WERI-Rb-1 (cell line): ENCODE measurements around the gene LRCH1.

Source experiments
- DNase-seq: peaks from one replicate; pipeline ENCODE4 v3.0.0-alpha.2; 2020
- H3K27ac ChIP-seq: fragments of 250-450 bp; sonication (Bioruptor Pico); 2 replicates; pipeline ENCODE4 v1.5.1; 2020; ENCODE audit warnings: mild to moderate bottlenecking, moderate library complexity
- H3K27me3 ChIP-seq: fragments of 250-450 bp; sonication (Bioruptor Pico); 2 replicates; pipeline ENCODE4 v1.5.1; 2021; ENCODE audit warnings: mild to moderate bottlenecking, low read depth, moderate library complexity; ENCODE audit not compliant: insufficient read depth, severe bottlenecking
- H3K36me3 ChIP-seq: fragments of 250-450 bp; sonication (Bioruptor Pico); 2 replicates; pipeline ENCODE4 v1.5.1; 2020; ENCODE audit warnings: mild to moderate bottlenecking, moderate library complexity
- H3K4me3 ChIP-seq: 2 replicates; pipeline ENCODE4 v1.5.1; 2011; ENCODE audit warnings: low read depth, mild to moderate bottlenecking, control low read depth, low read length
- H3K9me3 ChIP-seq: fragments of 250-450 bp; sonication (Bioruptor Pico); 2 replicates; pipeline ENCODE4 v1.5.1; 2021; ENCODE audit warnings: mild to moderate bottlenecking, moderate library complexity; ENCODE audit not compliant: severe bottlenecking
- CTCF ChIP-seq: IDR thresholded peaks from 2 replicates; pipeline ENCODE4 v1.5.1; 2011; ENCODE audit warnings: low read depth, mild to moderate bottlenecking, control low read depth, inconsistent platforms, low read length

The LRCH1 gene

DNA sequence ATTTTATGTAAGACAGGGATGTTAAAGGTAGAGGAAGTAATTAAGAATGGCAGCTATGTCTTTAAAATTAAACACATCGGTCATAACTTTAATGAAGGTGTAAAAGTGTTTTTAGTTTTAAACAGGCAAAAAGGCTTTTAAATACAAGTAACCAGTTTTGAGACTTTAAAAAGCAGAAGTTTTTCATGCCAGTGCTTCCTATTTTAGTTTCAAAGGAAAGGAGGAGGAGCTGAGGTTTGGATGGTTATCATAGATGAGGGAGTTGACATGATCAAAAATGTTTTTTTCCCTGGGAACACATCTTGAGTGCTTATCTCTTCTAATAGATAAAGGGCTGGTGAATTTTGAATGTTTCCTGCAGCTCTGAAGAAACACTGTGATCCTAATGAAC is 42.9 kb downstream of the LRCH1 start:
- H3K36me3 ChIP-seq = peaks cover 13% of the 10 kb centered on the region
- no peak overlapping the region for H3K27ac ChIP-seq
- H3K9me3 ChIP-seq = no peaks in the 10 kb centered on the region
- no peak for DNase-seq
- TF ChIP-seq CTCF = no peak
- no peaks in the 10 kb centered on the region for H3K27me3 ChIP-seq
- no peak overlapping the region for H3K4me3 ChIP-seq

DNA sequence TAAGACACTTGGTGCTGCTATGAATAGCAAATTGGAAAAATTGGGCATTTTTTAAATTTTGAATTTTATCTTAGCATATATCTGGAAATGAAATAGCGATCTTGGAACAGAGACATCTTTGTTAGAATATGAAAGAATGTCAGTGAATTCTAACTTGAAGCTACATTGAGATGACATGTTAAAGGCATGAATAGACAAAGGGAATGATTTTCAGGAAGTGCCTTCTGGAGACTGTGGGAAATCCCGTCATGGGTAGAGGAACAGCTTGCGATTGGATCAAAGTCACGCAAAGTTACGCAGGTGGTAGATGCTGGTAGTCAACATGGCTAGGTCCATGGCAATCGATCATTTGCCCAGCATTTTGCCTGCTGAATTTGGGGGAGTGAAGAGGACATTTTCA is 43.5 kb downstream of the LRCH1 start:
- no peak for TF ChIP-seq CTCF
- H3K4me3 ChIP-seq = no peak overlapping the region
- no peak for DNase-seq
- no peaks in the 10 kb centered on the region for H3K9me3 ChIP-seq
- H3K36me3 ChIP-seq = peaks cover 13% of the 10 kb centered on the region
- H3K27me3 ChIP-seq = no peaks in the 10 kb centered on the region
- no peak overlapping the region for H3K27ac ChIP-seq

DNA sequence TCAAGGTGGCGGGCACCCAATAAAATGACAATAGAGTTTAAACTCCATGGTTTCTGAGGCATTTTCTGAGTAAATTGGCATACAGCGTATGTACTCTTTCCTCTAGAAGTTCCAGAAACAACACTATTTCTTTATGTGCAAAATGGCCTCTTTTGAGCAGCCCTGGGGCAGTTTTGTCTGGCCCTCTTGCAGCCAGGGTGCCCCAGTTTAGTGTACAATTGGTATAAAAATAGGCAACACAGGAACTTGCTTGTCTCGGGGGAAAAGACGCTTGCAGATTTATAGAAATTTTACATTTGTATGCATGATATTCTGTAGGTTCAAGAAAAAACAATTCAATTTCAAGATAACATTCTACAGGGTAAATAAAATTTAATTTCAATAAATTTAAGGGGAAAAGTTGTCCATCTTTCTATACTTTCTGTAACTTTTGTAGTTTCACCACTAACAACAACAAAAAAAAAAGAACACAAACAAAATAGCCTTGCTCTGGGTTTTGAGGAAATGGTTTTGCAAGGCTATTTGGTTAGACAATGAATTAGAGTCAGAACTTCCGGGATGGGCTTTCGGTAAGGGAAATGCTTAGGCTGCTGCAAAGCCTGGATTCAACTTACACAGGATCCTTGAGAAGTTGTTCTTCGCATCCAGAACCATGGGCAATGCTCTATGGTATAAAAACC is 45.3 kb downstream of the LRCH1 start:
- no peak for DNase-seq
- Histone ChIP-seq H3K9me3 (no peaks in the 10 kb centered on the region), H3K27ac (no peak overlapping the region), H3K36me3 (peaks cover 13% of the 10 kb centered on the region), H3K4me3 (no peak overlapping the region), H3K27me3 (no peaks in the 10 kb centered on the region)
- no peak for TF ChIP-seq CTCF

GRCh38 chr13:46598820-46599180 is 45.8 kb downstream of the LRCH1 start:
- no peak overlapping the region for H3K27ac ChIP-seq
- no peaks in the 10 kb centered on the region for H3K27me3 ChIP-seq
- H3K4me3 ChIP-seq = no peak overlapping the region
- TF ChIP-seq CTCF = no peak
- no peak for DNase-seq
- no peaks in the 10 kb centered on the region for H3K9me3 ChIP-seq
- peaks cover 13% of the 10 kb centered on the region for H3K36me3 ChIP-seq

DNA sequence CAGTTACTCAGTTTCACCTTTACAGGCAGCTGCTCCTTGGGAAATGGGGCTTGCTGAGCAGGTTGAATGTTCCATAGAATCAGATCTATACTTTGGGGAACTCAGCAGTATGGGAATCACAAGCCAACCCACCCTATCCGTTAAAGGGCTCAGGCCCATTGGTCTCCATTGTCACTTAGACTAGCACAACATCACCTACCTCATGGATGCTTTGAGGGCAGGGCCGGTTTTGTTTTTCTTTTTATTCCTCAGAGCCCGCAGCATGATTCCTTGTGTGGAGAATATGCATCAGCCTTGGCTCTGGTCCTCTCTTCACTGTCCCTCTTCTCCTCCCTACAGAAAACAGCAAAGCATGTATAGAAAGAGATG is 48.0 kb downstream of the LRCH1 start:
- H3K36me3 ChIP-seq = peaks cover 13% of the 10 kb centered on the region
- H3K4me3 ChIP-seq = no peak overlapping the region
- H3K27ac ChIP-seq = no peak overlapping the region
- no peak for TF ChIP-seq CTCF
- H3K27me3 ChIP-seq = no peaks in the 10 kb centered on the region
- no peaks in the 10 kb centered on the region for H3K9me3 ChIP-seq
- DNase-seq = no peak

- Histone ChIP-seq H3K27ac (no peak overlapping the region), H3K9me3 (no peaks in the 10 kb centered on the region)
- no peak for TF ChIP-seq CTCF
These were observed 49.6 kb downstream of the LRCH1 start for GRCh38 chr13:46602531-46602930.

More at GRCh38 chr13:46602531-46602930, 49.6 kb downstream of the LRCH1 start:
- Histone ChIP-seq H3K27me3 (no peaks in the 10 kb centered on the region), H3K36me3 (peaks cover 13% of the 10 kb centered on the region), H3K4me3 (no peak overlapping the region)
- no peak for DNase-seq
